Limb (tissue), 2 donors: ENCODE measurements around the gene GTF3C5.

Experiments
- DNase-seq, 2 donors: peaks; one replicate each; pipeline ENCODE4 v3.0.0-alpha.2; 2016; ENCODE audit errors: extremely low spot score in 2 of 2

Gene GTF3C5

GRCh38 chr9:133088146-133088750, 57.5 kb downstream of the GTF3C5 start:
- peak in 1 of 2 donors; percentile 11 for DNase-seq

DNA sequence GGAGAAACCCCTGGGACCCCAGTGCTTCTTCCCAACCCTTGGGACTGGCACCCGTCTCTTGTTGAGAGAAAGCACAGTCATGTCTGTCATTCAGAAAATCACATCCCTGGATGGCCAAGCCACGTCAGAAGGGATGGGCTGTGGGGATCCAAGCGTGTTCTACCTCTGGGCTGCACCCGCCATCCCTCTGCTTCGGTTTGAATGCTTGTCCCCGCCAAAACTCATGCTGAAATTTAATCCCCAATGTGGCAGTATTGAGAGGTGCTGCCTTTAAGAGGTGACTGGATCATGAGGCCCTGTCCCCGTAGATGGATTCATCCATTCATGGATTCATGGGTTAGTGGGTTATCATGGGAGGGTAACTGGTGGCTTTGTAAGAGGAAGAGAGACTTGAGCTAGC, 58.0 kb downstream of the GTF3C5 start:
- peak in 1 of 2 donors; percentile 7 for DNase-seq

GRCh38 chr9:133089271-133089671, 58.5 kb downstream of the GTF3C5 start:
- DNase-seq: peak in 1 of 2 donors; percentile 28

DNA sequence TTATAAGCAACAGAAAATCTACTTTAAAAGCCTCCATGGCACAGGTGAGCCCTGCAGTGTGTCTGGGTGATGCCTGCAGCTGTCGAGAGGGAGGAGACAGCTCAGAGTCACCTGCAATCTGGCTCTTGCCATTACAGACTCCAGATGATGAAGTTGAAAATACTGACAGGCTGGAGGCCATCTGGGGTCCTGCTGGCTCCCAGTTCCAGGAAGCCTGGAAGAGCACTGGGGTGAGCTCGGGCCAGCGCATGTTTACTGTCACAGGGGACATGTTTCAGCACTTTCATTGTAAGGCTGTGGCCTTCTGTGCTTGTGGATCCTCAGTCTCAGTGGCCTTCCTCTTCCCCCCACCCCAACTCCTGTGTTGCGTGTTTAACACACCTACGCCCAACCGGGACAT, 59.4 kb downstream of the GTF3C5 start:
- DNase-seq: peak in 1 of 2 donors; percentile 16

DNA sequence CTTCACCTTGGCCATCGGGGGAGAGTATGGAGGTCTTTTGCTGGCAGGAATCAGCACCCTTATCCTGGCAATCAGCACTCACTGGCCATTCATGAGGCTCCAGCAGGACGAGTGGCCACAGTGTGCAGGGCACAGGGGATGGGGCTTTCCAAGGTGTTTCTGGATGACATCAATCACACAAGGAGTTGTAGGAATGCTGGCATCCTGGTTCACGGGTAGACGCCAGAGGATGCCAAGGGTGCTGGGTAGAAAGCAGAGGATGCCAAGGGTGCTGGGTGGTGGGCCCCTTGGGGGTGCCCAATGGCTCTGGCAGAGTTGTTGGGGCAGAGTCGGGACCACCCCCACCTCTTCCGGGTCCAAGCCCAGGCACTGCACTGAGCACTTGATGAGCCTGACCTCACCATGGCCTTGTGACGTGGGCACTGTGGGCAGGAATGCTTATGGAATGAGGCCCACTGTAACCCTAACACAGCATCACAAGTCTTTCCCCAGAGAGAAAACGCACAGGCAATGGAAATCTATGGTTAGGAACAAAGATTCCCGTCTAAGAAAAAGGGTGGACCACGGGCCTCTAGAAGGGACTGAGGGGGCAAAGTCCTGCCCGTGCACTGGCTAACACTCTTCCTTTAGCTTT, 60.1 kb downstream of the GTF3C5 start:
- peak in 1 of 2 donors; percentile 8 for DNase-seq

DNA sequence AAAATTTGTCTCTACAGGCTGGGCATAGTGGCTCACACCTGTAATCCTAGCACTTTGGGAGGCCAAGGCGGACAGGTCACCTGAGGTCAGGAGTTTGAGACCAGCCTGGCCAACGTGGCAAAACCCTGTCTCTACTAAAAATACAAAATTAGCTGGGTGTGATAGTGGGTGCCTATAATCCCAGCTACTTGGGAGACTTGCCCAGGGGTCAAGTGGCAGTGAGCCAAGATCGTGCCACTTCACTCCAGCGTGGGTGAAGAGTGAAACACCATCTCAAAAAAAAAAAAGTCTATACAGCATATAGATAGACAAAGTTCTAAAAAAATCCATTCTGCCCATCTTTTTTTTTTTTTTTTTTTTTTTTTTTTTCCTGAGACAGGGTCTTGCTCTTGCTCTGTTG, 63.6 kb downstream of the GTF3C5 start:
- peak in 1 of 2 donors; percentile 12 for DNase-seq

GRCh38 chr9:133094842-133095393, 64.1 kb downstream of the GTF3C5 start:
- DNase-seq: peak in 1 of 2 donors; percentile 6

GRCh38 chr9:133098104-133098754, 67.4 kb downstream of the GTF3C5 start:
- no peak for DNase-seq

DNA sequence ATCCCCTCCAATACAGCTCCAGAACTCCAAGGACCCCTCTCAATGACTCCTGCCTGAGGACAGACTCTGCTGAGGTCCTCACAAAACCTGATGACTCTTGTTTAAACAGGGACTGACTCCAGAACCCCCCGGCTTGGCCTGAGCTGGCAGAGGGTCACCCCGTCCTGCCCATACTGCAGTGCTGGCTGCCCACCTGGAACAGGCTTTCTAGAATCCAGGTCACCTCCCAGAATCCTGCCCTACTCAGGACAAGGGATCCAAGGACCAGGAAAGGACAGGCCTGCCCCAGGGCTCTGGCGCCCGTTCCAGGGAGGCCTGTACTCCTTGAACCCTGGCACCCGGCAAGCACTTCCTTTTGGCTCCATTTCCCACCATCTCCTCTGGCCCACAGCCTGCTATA, 68.1 kb downstream of the GTF3C5 start:
- DNase-seq: peak in 1 of 2 donors; percentile 15

GRCh38 chr9:133099726-133100505, 69.1 kb downstream of the GTF3C5 start:
- peak in 1 of 2 donors; percentile 21 for DNase-seq

DNA sequence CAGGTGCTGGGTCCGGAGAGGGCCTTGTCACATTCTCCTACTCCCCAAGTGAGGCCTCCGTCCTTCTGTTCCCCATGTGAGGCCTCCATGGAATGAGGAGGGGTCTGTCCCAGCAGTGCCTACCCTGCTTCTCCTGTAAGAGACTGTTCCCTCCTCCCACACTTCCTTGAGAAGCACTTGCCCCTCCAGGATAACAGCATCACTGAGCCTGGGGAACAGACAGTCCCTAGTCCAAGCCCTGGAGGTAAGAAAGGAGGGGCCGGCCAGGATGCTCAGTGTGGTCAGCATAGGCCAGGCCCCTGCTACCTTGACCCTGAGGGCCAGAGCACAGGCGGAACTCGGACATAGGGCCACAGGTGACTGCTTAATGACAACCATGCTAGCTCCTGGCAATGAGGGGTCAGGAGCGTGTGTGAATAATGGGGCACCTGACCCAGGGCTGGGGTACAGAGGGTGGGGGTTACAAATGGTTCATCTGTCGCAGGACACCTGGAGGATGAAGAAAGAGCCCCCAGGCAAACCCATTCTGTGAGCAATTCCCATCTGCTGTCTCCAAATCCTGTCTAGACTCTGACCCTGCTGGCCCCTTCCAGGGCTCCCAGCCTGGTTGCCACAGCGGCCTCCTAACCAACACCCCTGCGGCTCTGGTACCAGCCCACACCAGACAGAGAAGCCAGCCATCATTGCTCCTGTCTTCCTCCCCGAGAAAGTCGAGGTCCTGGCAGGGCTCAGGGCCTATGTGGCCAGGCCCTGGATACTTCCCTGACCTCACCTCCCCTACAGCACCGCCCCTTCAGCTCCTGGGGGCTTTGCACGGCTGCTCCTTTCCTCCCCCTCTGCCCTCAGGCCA, 69.9 kb downstream of the GTF3C5 start:
- DNase-seq: peak in 1 of 2 donors; percentile 17

GRCh38 chr9:133101356-133102189, 70.8 kb downstream of the GTF3C5 start:
- peak in 1 of 2 donors; percentile 18 for DNase-seq

DNA sequence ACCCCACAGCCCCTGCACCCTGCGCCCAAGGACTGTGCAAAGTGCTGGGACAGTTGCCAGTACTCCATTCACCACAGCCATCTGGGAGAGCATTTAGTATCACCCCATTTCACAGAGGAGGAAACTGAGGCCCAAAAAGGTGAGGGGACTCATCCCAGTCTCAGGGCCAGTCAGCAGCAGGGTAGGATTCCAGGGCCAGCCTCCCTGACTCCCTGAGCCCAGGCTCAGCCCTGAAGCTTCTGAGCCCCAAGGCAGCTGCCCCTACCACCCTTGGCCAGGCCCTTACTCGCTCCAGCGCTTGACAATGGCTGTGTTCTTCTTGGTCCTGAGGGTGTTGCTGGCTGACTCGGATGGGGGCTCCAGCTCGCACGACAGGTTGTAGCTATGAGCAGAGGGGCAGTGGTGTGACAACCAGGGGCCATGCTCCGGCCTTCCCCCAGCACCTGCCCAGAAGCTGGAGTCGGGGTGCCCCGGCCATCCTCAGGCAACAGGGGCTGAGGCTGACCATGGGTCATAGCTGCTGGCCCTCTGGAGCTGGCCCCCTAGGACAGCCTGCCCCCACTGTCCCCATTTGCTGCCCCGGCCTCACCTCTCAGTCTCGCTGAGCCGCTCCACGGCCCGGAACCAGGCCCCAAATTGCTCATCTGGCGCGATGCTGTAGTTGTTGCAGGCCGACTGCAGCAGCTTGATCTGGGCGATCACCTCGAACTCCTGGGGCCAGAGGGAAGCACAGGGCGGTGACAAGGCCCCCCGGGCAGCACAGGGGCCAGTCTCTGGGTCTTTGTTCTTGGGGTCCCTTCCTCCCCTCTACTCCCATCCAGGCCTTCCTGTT, 71.6 kb downstream of the GTF3C5 start:
- peak in 1 of 2 donors; percentile 22 for DNase-seq

DNA sequence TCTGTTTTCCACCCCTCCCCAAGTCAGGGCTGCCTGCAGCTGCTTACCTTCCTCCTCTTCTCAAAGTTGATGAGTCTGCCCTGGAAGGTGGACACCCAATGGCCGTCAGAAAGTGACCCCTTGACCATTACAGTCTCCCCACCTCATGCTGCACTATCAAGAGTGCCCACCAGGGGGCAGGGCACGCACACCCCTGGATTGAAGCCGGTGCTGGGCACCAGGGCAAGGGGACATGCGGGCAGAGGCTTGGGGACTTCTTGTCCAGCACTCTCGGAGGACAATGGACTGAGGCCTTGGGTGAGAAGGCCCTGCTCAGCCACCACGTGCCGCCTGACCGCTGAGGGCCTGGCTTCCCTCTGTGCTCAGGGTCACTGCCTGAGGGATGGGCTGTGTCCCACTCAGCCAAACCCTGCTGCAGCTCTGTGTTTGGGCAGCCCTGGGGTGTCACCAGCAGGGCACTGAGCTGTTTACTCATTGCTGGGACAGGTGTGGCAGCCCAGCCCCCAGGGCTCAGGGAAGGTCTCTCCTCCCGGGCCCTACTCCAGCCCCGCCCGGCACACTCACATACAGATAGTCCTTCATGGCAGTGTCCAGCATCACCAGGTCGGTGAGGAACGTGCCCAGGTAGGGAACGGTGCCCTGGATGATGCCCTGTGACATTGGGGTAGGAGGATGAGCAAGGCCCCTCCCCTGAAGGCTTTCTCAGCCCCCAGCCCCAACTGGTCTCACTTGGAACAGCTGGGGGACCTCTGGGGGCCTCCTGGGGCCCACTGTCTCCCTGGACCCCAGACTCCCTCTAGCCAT, 72.6 kb downstream of the GTF3C5 start:
- DNase-seq: peak in 1 of 2 donors; percentile 79

DNA sequence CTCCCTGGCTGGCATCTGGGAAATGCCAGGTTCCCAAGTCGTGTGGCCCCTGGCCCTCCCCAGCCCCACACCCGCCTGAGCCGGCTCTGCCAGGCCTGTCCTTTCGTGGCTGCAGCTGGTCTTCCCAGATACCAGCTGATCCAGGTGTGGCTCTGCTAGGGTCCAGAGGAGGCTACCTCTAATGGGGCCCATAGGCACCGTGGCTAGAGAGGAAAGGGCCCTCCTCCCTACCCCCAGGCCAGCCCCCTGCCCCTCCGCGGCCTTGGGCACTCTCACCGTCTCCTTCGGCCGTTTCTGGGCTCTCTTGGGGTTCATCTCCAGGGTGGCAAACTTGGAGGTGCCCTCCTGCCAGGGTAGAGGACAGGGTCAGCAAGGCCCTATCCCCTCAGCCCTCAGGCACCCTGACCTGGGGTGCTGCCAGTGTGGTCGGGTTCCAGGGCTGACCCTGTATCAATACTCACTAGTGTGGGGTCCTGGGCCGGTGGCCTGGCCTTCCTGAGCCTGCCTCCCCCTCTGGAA, 73.2 kb downstream of the GTF3C5 start:
- DNase-seq: peak in 1 of 2 donors; percentile 28

GRCh38 chr9:133104718-133105460, 74.1 kb downstream of the GTF3C5 start:
- no peak for DNase-seq

GRCh38 chr9:133105461-133105770, 74.6 kb downstream of the GTF3C5 start:
- DNase-seq: no peak
